Measurements from ENCODE around the gene EGFR.
A peak's percentile ranks its signal among the peaks of the same experiment; 100 is the strongest.

The EGFR gene

DNA sequence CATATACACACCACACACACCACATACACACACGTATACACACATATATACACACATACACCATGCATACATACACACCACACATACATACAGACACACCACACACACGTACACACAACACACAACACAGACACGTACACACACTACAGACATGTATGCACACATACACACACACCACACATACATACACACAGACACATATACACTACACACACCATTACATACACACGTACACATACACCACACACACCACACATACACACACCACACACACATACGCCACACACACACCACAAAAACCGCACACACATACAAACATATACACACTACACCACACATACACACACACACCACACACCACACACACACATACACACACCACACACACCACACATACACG, 184.5 kb downstream of the EGFR start:
- H3K4me2 ChIP-seq (ENCODE audit: low read length): no peak overlapping the region
- no peaks in the 10 kb centered on the region for H3K9me3 ChIP-seq (ENCODE audit: insufficient read depth, low read length)
- no peaks in the 10 kb centered on the region for H4K20me1 ChIP-seq (ENCODE audit: insufficient read depth, low read length)
- peaks cover 13% of the 10 kb centered on the region for H3K4me1 ChIP-seq (ENCODE audit: low read length)
- peaks cover 4% of the 10 kb centered on the region; the same call in 1 of the 2 replicates for H3K27me3 ChIP-seq (ENCODE audit: low read depth, low read length)
- no peaks in the 10 kb centered on the region for H3K36me3 ChIP-seq (replicated peaks; ENCODE audit: low read depth, low read length)
- H3K4me3 ChIP-seq (ENCODE audit: low read length): no peak overlapping the region
- no peak overlapping the region for H3K27ac ChIP-seq (ENCODE audit: low read length)
- no peak overlapping the region for H3K9ac ChIP-seq (ENCODE audit: low read length)
- TF ChIP-seq EZH2phosphoT487 (IDR thresholded peaks at IDR 0.05; ENCODE audit: low read depth) (no peak), CTCF (IDR thresholded peaks at IDR 0.05; ENCODE audit: low read depth, low read length) (no peak)
- no peaks in the 10 kb centered on the region for H3K79me2 ChIP-seq (ENCODE audit: low read length)
- no peak overlapping the region for H2AFZ ChIP-seq (ENCODE audit: low read depth, low read length)

GRCh38 chr7:55205124-55205955, 186.5 kb downstream of the EGFR start:
- 0 out of 2 replicates have a peak, but pooled peaks cover 2% of the 10 kb centered on the region for H3K27me3 ChIP-seq (ENCODE audit: low read depth, low read length)
- H3K79me2 ChIP-seq (ENCODE audit: low read length): no peaks in the 10 kb centered on the region
- H3K9me3 ChIP-seq (ENCODE audit: insufficient read depth, low read length): no peaks in the 10 kb centered on the region
- H3K4me3 ChIP-seq (ENCODE audit: low read length): no peak overlapping the region
- peaks cover 13% of the 10 kb centered on the region for H3K4me1 ChIP-seq (ENCODE audit: low read length)
- H3K4me2 ChIP-seq (ENCODE audit: low read length): no peak overlapping the region
- no peak overlapping the region for H3K9ac ChIP-seq (ENCODE audit: low read length)
- H3K36me3 ChIP-seq (replicated peaks; ENCODE audit: low read depth, low read length): no peaks in the 10 kb centered on the region
- no peak overlapping the region for H2AFZ ChIP-seq (ENCODE audit: low read depth, low read length)
- H4K20me1 ChIP-seq (ENCODE audit: insufficient read depth, low read length): no peaks in the 10 kb centered on the region
- TF ChIP-seq EZH2phosphoT487 (IDR thresholded peaks at IDR 0.05; ENCODE audit: low read depth) (no peak), CTCF (IDR thresholded peaks at IDR 0.05; ENCODE audit: low read depth, low read length) (no peak)
- H3K27ac ChIP-seq (ENCODE audit: low read length): no peak overlapping the region

DNA sequence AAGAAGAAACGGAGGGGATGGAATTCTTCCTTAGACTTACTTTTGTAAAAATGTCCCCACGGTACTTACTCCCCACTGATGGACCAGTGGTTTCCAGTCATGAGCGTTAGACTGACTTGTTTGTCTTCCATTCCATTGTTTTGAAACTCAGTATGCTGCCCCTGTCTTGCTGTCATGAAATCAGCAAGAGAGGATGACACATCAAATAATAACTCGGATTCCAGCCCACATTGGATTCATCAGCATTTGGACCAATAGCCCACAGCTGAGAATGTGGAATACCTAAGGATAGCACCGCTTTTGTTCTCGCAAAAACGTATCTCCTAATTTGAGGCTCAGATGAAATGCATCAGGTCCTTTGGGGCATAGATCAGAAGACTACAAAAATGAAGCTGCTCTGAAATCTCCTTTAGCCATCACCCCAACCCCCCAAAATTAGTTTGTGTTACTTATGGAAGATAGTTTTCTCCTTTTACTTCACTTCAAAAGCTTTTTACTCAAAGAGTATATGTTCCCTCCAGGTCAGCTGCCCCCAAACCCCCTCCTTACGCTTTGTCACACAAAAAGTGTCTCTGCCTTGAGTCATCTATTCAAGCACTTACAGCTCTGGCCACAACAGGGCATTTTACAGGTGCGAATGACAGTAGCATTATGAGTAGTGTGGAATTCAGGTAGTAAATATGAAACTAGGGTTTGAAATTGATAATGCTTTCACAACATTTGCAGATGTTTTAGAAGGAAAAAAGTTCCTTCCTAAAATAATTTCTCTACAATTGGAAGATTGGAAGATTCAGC, 187.6 kb downstream of the EGFR start:
- TF ChIP-seq CTCF (IDR thresholded peaks at IDR 0.05; ENCODE audit: low read depth, low read length) (no peak), EZH2phosphoT487 (IDR thresholded peaks at IDR 0.05; ENCODE audit: low read depth) (no peak)
- Histone ChIP-seq H3K36me3 (replicated peaks; ENCODE audit: low read depth, low read length) (no peaks in the 10 kb centered on the region), H3K9ac (ENCODE audit: low read length) (no peak overlapping the region), H4K20me1 (ENCODE audit: insufficient read depth, low read length) (no peaks in the 10 kb centered on the region), H3K27me3 (ENCODE audit: low read depth, low read length) (0 out of 2 replicates have a peak, but pooled peaks cover 2% of the 10 kb centered on the region), H3K4me2 (ENCODE audit: low read length) (peak overlapping the region; percentile 26), H2AFZ (ENCODE audit: low read depth, low read length) (no peak overlapping the region), H3K9me3 (ENCODE audit: insufficient read depth, low read length) (no peaks in the 10 kb centered on the region), H3K4me3 (ENCODE audit: low read length) (no peak overlapping the region), H3K4me1 (ENCODE audit: low read length) (peaks cover 13% of the 10 kb centered on the region), H3K27ac (ENCODE audit: low read length) (no peak overlapping the region), H3K79me2 (ENCODE audit: low read length) (no peaks in the 10 kb centered on the region)
